Hepatocyte (in vitro differentiated cells): ENCODE data around the gene SCFD2. TPM values are rescaled to one million over a fixed set of nuclear protein-coding genes. Genes with fewer than 3 reads are reported as not detected.
A peak's percentile ranks its signal among the peaks of the same experiment; 100 is the strongest.

Experiments used
- DNase-seq: peaks from one replicate; pipeline ENCODE4 v3.0.0-alpha.2; 2016; ENCODE audit warnings: low spot score
- H2AFZ ChIP-seq: fragments of 200-600 bp; sonication (generic); 2 replicates; pipeline ENCODE4 v1.6.0; 2016; ENCODE audit warnings: antibody characterized with exemption, mild to moderate bottlenecking
- H3K27ac ChIP-seq: fragments of 200-600 bp; sonication (generic); 2 replicates; pipeline ENCODE4 v1.5.1; 2016; ENCODE audit warnings: mild to moderate bottlenecking
- H3K27me3 ChIP-seq: fragments of 200-600 bp; sonication (generic); 2 replicates; pipeline ENCODE4 v1.6.1; 2016
- H3K36me3 ChIP-seq: fragments of 200-600 bp; sonication (generic); replicated peaks from 2 replicates; pipeline ENCODE4 v1.5.1; 2016; ENCODE audit warnings: low read depth; ENCODE audit not compliant: insufficient read depth
- H3K4me1 ChIP-seq: fragments of 200-600 bp; sonication (generic); 2 replicates; pipeline ENCODE4 v1.5.1; 2016; ENCODE audit warnings: mild to moderate bottlenecking, moderate library complexity; ENCODE audit not compliant: insufficient read depth
- H3K4me2 ChIP-seq: fragments of 200-600 bp; sonication (generic); 2 replicates; pipeline ENCODE4 v1.6.0; 2016
- H3K4me3 ChIP-seq: fragments of 200-600 bp; sonication (generic); 2 replicates; pipeline ENCODE4 v1.5.1; 2016; ENCODE audit warnings: mild to moderate bottlenecking
- H3K79me2 ChIP-seq: fragments of 200-600 bp; sonication (generic); 2 replicates; pipeline ENCODE4 v1.6.0; 2017; ENCODE audit warnings: mild to moderate bottlenecking
- H3K9me2 ChIP-seq: fragments of 200-600 bp; sonication (generic); replicated peaks from 2 replicates; pipeline ENCODE4 v1.6.0; 2017; ENCODE audit warnings: mild to moderate bottlenecking; ENCODE audit not compliant: insufficient read depth
- H3K9me3 ChIP-seq: fragments of 200-600 bp; sonication (generic); 2 replicates; pipeline ENCODE4 v1.5.1; 2016; ENCODE audit warnings: low read depth, mild to moderate bottlenecking
- H4K20me1 ChIP-seq: fragments of 200-600 bp; sonication (generic); 2 replicates; pipeline ENCODE4 v1.6.0; 2016; ENCODE audit warnings: mild to moderate bottlenecking; ENCODE audit not compliant: insufficient read depth, poor library complexity, severe bottlenecking
- EZH2 ChIP-seq: fragments of 200-600 bp; sonication (generic); IDR thresholded peaks from 2 replicates; pipeline ENCODE4 v1.6.1; 2016; ENCODE audit warnings: antibody characterized with exemption, mild to moderate bottlenecking, borderline replicate concordance
- EZH2phosphoT487 ChIP-seq: fragments of 200-600 bp; sonication (generic); IDR thresholded peaks from one replicate; pipeline ENCODE4 v1.6.1; 2018; ENCODE audit warnings: antibody characterized with exemption, mild to moderate bottlenecking, low read depth, moderate library complexity; ENCODE audit not compliant: unreplicated experiment, severe bottlenecking
- WGBS: methylation state at CpG from one replicate; pipeline ENCODE4 v1.1.6; 2016; ENCODE audit warnings: low lambda C conversion rate; ENCODE audit errors: missing lambda C conversion rate; 5-methylcytosine and 5-hydroxymethylcytosine counted together
- polyA plus RNA-seq: library from polyadenylated mRNA; unstranded; fragments of >200 nt; fragmentation: Nextera tagmentation; extraction: Ambion mirVana; gene quantifications from 2 replicates; pipeline ENCODE4 v1.2.1, GENCODE V29; 2016
- total RNA-seq: library from RNA; depleted of rRNA; stranded (reverse); fragments of >200 nt; gene quantifications from 2 replicates; pipeline ENCODE4 v1.2.3, GENCODE V29; 2014
- TF ChIP-seq, protein P1 (sequence below): fragments of 200-600 bp; sonication (generic); IDR thresholded peaks from 2 replicates; pipeline ENCODE4 v1.5.1; 2016; ENCODE audit warnings: antibody characterized with exemption, mild to moderate bottlenecking; ENCODE audit not compliant: poor library complexity

SCFD2 gene
- total and polyA plus RNA-seq, 2 experiments from 2014 or later, result 8.4 to 15.7 TPM

DNA sequence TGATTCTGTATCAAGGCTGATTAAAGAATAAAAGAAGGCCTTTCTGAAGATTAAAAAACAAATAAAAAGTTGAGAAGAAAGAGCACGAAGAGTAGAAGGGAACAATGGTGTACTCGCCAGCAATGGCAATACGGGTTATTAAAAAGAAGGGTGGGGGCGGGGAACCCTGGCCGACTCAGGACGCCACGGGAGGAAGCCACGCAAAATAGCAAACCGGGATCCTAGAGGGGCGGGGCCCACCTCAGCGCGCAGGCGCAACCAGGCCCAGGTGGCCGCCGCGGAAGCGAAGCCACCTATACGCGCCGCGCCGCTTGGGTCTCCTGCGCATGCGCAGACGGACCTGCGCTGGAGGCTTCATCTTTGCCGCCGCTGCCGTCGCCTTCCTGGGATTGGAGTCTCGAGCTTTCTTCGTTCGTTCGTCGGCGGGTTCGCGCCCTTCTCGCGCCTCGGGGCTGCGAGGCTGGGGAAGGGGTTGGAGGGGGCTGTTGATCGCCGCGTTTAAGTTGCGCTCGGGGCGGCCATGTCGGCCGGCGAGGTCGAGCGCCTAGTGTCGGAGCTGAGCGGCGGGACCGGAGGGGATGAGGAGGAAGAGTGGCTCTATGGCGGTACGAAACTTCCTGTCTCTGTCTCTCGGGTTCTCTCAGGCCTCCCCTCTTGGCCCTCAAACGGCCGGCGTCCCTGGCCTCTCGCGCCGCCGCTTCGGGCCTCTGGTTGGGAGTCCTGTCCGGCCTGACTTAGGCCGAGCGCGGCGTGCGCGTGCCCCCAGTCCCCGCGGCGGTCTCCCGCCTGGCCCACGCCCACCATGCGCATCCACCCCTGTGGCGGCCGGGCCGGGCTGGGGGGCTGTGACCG is 11.7 kb upstream of the SCFD2 start, which contains the start of gene FIP1L1:
Gene FIP1L1, plus strand, starts transcription at position 323 of the 852 bp plus-strand sequence. Its CDS starts 198 bp downstream, at position 521.
- H3K9me2 ChIP-seq, result no peaks in the 10 kb centered on the region
- H3K36me3 ChIP-seq, result no peaks in the 10 kb centered on the region
- WGBS, result under 1% methylated on average over 48 of the region's 85 CpGs
- peak within 1 kb of the TSS; percentile 95 for H3K27ac ChIP-seq
- H3K4me2 ChIP-seq, result peak within 1 kb of the TSS; percentile 83
- no peaks in the 10 kb centered on the region for H3K27me3 ChIP-seq
- peaks cover 13% of the 10 kb centered on the region for H3K4me1 ChIP-seq
- peak within 1 kb of the TSS; percentile 67 for H3K4me3 ChIP-seq
- peaks cover 50% of the 10 kb centered on the region for H3K79me2 ChIP-seq
- DNase-seq, result peak; percentile 98
- peaks cover 24% of the 10 kb centered on the region for H4K20me1 ChIP-seq
- TF ChIP-seq, protein P1, sequence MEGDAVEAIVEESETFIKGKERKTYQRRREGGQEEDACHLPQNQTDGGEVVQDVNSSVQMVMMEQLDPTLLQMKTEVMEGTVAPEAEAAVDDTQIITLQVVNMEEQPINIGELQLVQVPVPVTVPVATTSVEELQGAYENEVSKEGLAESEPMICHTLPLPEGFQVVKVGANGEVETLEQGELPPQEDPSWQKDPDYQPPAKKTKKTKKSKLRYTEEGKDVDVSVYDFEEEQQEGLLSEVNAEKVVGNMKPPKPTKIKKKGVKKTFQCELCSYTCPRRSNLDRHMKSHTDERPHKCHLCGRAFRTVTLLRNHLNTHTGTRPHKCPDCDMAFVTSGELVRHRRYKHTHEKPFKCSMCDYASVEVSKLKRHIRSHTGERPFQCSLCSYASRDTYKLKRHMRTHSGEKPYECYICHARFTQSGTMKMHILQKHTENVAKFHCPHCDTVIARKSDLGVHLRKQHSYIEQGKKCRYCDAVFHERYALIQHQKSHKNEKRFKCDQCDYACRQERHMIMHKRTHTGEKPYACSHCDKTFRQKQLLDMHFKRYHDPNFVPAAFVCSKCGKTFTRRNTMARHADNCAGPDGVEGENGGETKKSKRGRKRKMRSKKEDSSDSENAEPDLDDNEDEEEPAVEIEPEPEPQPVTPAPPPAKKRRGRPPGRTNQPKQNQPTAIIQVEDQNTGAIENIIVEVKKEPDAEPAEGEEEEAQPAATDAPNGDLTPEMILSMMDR, result no peak
- TF ChIP-seq EZH2phosphoT487 (no peak), EZH2 (no peak)
- no peaks in the 10 kb centered on the region for H3K9me3 ChIP-seq
- peak within 1 kb of the TSS; percentile 85 for H2AFZ ChIP-seq

DNA sequence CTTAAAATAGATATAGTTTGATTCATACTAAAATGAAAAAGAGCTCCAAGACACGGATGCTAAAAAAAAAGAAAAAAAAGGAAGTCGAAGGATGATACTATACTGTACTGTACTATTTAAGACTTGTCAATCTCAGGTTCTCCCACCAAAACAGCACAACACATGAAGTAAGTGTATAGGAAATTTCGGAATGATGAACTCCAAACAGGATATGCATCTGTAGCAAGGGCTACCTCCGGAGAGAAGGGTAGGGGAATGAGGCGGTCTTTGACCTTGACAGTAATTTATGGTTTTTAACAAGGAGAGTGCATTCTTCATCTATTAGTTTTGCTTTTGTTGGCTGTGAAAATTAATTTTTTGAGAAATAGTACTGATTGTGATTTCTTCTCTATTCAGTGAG is 11.0 kb upstream of the SCFD2 start:
- H3K4me1 ChIP-seq, result peaks cover 13% of the 10 kb centered on the region
- H2AFZ ChIP-seq, result peak overlapping the region; percentile 85
- H4K20me1 ChIP-seq, result peaks cover 24% of the 10 kb centered on the region
- 72% methylated on average over 5 of the region's 5 CpGs for WGBS
- peaks cover 43% of the 10 kb centered on the region for H3K79me2 ChIP-seq
- peak overlapping the region; percentile 77 for H3K4me2 ChIP-seq
- H3K27ac ChIP-seq, result peak overlapping the region; percentile 74
- no peaks in the 10 kb centered on the region for H3K36me3 ChIP-seq
- no peaks in the 10 kb centered on the region for H3K27me3 ChIP-seq
- no peak for DNase-seq
- no peak for TF ChIP-seq EZH2phosphoT487
- no peak for TF ChIP-seq EZH2
- TF ChIP-seq, protein P1, result no peak
- H3K9me2 ChIP-seq, result no peaks in the 10 kb centered on the region
- no peaks in the 10 kb centered on the region for H3K9me3 ChIP-seq
- H3K4me3 ChIP-seq, result peak overlapping the region; percentile 18

DNA sequence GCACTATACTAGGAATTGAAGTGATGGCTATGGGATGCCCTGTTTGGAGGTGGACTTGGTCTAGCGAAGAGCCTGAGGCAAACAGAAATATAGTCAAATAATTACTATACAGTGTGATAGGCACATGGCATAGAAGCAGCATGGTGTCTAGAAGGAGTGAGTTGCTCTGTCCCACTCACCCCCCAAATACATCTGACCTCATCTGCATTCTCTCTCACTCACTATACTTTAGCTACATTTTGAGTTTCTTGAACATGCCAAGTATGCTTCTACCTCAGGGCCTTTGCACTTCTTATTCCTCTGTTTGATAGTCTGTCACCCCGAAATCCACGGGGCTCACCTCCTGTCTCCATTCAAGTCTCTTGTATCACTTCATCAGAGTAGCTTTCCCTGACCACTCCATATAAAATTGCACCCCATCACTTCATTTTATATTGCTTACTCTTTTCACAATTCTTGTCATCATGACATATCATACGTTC is 9.0 kb upstream of the SCFD2 start:
- H4K20me1 ChIP-seq, result peaks cover 15% of the 10 kb centered on the region
- peaks cover 23% of the 10 kb centered on the region for H3K79me2 ChIP-seq

More for the DNA sequence above, 9.0 kb upstream of the SCFD2 start:
- no peak overlapping the region for H3K4me2 ChIP-seq
- no peak overlapping the region for H3K4me3 ChIP-seq
- no peak overlapping the region for H2AFZ ChIP-seq
- no peak for DNase-seq
- H3K36me3 ChIP-seq, result no peaks in the 10 kb centered on the region
- H3K9me2 ChIP-seq, result no peaks in the 10 kb centered on the region
- TF ChIP-seq, protein P1, result no peak
- WGBS, result 80% methylated on average over 4 of the region's 4 CpGs
- peaks cover 2% of the 10 kb centered on the region for H3K27me3 ChIP-seq
- H3K4me1 ChIP-seq, result peaks cover 13% of the 10 kb centered on the region
- H3K9me3 ChIP-seq, result no peaks in the 10 kb centered on the region
- no peak overlapping the region for H3K27ac ChIP-seq
